Mesodermal cell (in vitro differentiated cells): ENCODE data around the gene MAPK8.

Experiments used
- H3K27ac ChIP-seq: 2 replicates; pipeline ENCODE4 v1.7.0; 2013; ENCODE audit warnings: mild to moderate bottlenecking, low read depth, low read length, moderate library complexity; ENCODE audit not compliant: severe bottlenecking
- H3K36me3 ChIP-seq: 2 replicates; pipeline ENCODE4 v1.7.1; 2013; ENCODE audit warnings: mild to moderate bottlenecking, low read length, moderate library complexity; ENCODE audit not compliant: control insufficient read depth, insufficient read depth
- H3K4me1 ChIP-seq: one replicate; pipeline ENCODE4 v1.7.1; 2013; ENCODE audit warnings: mild to moderate bottlenecking, low read length; ENCODE audit not compliant: insufficient read depth, control insufficient read depth, poor library complexity, severe bottlenecking
- H3K4me3 ChIP-seq: 2 replicates; pipeline ENCODE4 v1.7.0; 2013; ENCODE audit warnings: low read length, control low read depth, mild to moderate bottlenecking; ENCODE audit not compliant: insufficient read depth, poor library complexity, severe bottlenecking; ENCODE audit errors: extremely low read depth
- H3K9me3 ChIP-seq: 2 replicates; pipeline ENCODE4 v1.7.1; 2013; ENCODE audit warnings: mild to moderate bottlenecking, low read length, moderate library complexity; ENCODE audit not compliant: control insufficient read depth
- WGBS, 2 experiments: methylation state at CpG; one replicate each; pipeline ENCODE4 v1.1.5; 2013; ENCODE audit warnings: missing lambda C conversion rate in 2 of 2; ENCODE audit not compliant: insufficient coverage in 2 of 2; 5-methylcytosine and 5-hydroxymethylcytosine counted together

Gene MAPK8

GRCh38 chr10:48307711-48308018, 1.2 kb downstream of the MAPK8 start:
- WGBS, 2 experiments: 29 to 46% methylated on average over 1 to 2 of the region's 3 CpGs
- Histone ChIP-seq H3K9me3 (no peaks in the 10 kb centered on the region), H3K27ac (no peak overlapping the region), H3K4me3 (peak overlapping the region; percentile 85), H3K4me1 (no peaks in the 10 kb centered on the region), H3K36me3 (peaks cover 7% of the 10 kb centered on the region)

- WGBS, 2 experiments: 67 to 80% methylated on average over 2 of the region's 2 CpGs
- H3K9me3 ChIP-seq: no peaks in the 10 kb centered on the region
- H3K36me3 ChIP-seq: peaks cover 7% of the 10 kb centered on the region
- no peaks in the 10 kb centered on the region for H3K4me1 ChIP-seq
- H3K4me3 ChIP-seq: no peak overlapping the region
- no peak overlapping the region for H3K27ac ChIP-seq
Measured at GRCh38 chr10:48309711-48310226, 3.3 kb downstream of the MAPK8 start.

GRCh38 chr10:48314107-48314506, 7.6 kb downstream of the MAPK8 start:
- WGBS, 2 experiments: 93% methylated on average over 2 of the region's 2 CpGs; no CpG with 5 or more reads in 1 of the 2 experiments
- no peak overlapping the region for H3K27ac ChIP-seq
- H3K9me3 ChIP-seq: no peaks in the 10 kb centered on the region
- H3K4me3 ChIP-seq: no peak overlapping the region
- peaks cover 6% of the 10 kb centered on the region for H3K4me1 ChIP-seq
- peaks cover 7% of the 10 kb centered on the region for H3K36me3 ChIP-seq

- Histone ChIP-seq H3K27ac (no peak overlapping the region), H3K4me1 (peaks cover 6% of the 10 kb centered on the region), H3K4me3 (no peak overlapping the region), H3K36me3 (no peaks in the 10 kb centered on the region), H3K9me3 (no peaks in the 10 kb centered on the region)
- WGBS, 2 experiments: 85 to 93% methylated on average over 3 of the region's 4 CpGs
Measured at GRCh38 chr10:48316236-48316635, 9.8 kb downstream of the MAPK8 start.

GRCh38 chr10:48317321-48317990, 11.0 kb downstream of the MAPK8 start:
- 70 to 81% methylated on average over 4 to 8 of the region's 8 CpGs for WGBS, 2 experiments
- H3K4me1 ChIP-seq: peaks cover 6% of the 10 kb centered on the region
- H3K27ac ChIP-seq: no peak overlapping the region
- no peaks in the 10 kb centered on the region for H3K36me3 ChIP-seq
- no peaks in the 10 kb centered on the region for H3K9me3 ChIP-seq
- H3K4me3 ChIP-seq: no peak overlapping the region

GRCh38 chr10:48322017-48322416, 15.5 kb downstream of the MAPK8 start:
- 100% methylated on average over 2 of the region's 3 CpGs; no CpG with 5 or more reads in 1 of the 2 experiments for WGBS, 2 experiments
- H3K27ac ChIP-seq: no peak overlapping the region
- H3K4me3 ChIP-seq: no peak overlapping the region
- H3K36me3 ChIP-seq: peaks cover 5% of the 10 kb centered on the region
- no peaks in the 10 kb centered on the region for H3K9me3 ChIP-seq
- H3K4me1 ChIP-seq: peaks cover 5% of the 10 kb centered on the region

- no peaks in the 10 kb centered on the region for H3K9me3 ChIP-seq
- no CpG with 5 or more reads among the region's 2 CpGs for WGBS, 2 experiments
- no peak overlapping the region for H3K27ac ChIP-seq
- H3K4me3 ChIP-seq: no peak overlapping the region
- peaks cover 5% of the 10 kb centered on the region for H3K36me3 ChIP-seq
- no peaks in the 10 kb centered on the region for H3K4me1 ChIP-seq
Measured at GRCh38 chr10:48324580-48324979, 18.1 kb downstream of the MAPK8 start.

- H3K27ac ChIP-seq: no peak overlapping the region
- peaks cover 36% of the 10 kb centered on the region for H3K36me3 ChIP-seq
- no peaks in the 10 kb centered on the region for H3K4me1 ChIP-seq
- no peak overlapping the region for H3K4me3 ChIP-seq
- peaks cover 22% of the 10 kb centered on the region for H3K9me3 ChIP-seq
- WGBS, 2 experiments: 97 to 100% methylated on average over 3 of the region's 3 CpGs
Measured at GRCh38 chr10:48330269-48330668, 23.8 kb downstream of the MAPK8 start.

- Histone ChIP-seq H3K27ac (no peak overlapping the region), H3K36me3 (peaks cover 31% of the 10 kb centered on the region), H3K9me3 (peaks cover 22% of the 10 kb centered on the region), H3K4me1 (no peaks in the 10 kb centered on the region), H3K4me3 (no peak overlapping the region)
- WGBS, 2 experiments: 80 to 100% methylated on average over 1 of the region's 1 CpG
Measured at GRCh38 chr10:48331436-48331835, 25.0 kb downstream of the MAPK8 start.

GRCh38 chr10:48332166-48332870, 25.8 kb downstream of the MAPK8 start:
- H3K4me1 ChIP-seq: no peaks in the 10 kb centered on the region
- peaks cover 31% of the 10 kb centered on the region for H3K36me3 ChIP-seq
- 95 to 98% methylated on average over 4 to 5 of the region's 5 CpGs for WGBS, 2 experiments
- H3K27ac ChIP-seq: no peak overlapping the region
- peaks cover 22% of the 10 kb centered on the region for H3K9me3 ChIP-seq
- H3K4me3 ChIP-seq: no peak overlapping the region

- Histone ChIP-seq H3K4me3 (no peak overlapping the region), H3K4me1 (no peaks in the 10 kb centered on the region), H3K36me3 (peaks cover 31% of the 10 kb centered on the region), H3K27ac (no peak overlapping the region), H3K9me3 (peaks cover 22% of the 10 kb centered on the region)
- no CpG with 5 or more reads among the region's 1 CpG for WGBS, 2 experiments
Measured at GRCh38 chr10:48332871-48333216, 26.4 kb downstream of the MAPK8 start.
